ENCODE data around the gene KCNIP1. TPM values are rescaled to one million over a fixed set of nuclear protein-coding genes. Genes with fewer than 3 reads are reported as not detected.

KCNIP1 gene
- total RNA-seq, 1 experiment from 2014 or later, result not detected

GRCh38 chr5:170540271-170540670, 36.5 kb downstream of the KCNIP1 start:
- H3K27me3 ChIP-seq (ENCODE audit: low read length), result peaks cover 2% of the 10 kb centered on the region; the same call in 1 of the 2 replicates
- H3K4me1 ChIP-seq (ENCODE audit: insufficient read depth, low read length), result no peaks in the 10 kb centered on the region
- no peak for TF ChIP-seq EZH2phosphoT487 (IDR thresholded peaks at IDR 0.05; ENCODE audit: borderline replicate concordance, low read length)
- no peak for TF ChIP-seq CTCF (conservative IDR thresholded peaks at IDR 0.05; ENCODE audit: low read depth, low read length)
- no peak for TF ChIP-seq EZH2 (IDR thresholded peaks at IDR 0.05; ENCODE audit: low read length, unreplicated experiment)
- no peaks in the 10 kb centered on the region for H4K20me1 ChIP-seq (ENCODE audit: low read length)
- H3K27ac ChIP-seq (ENCODE audit: low read length), result no peak overlapping the region
- ATAC-seq (no peak), DNase-seq (no peak)
- CTCF ChIA-PET, result no interaction called here
- H3K79me2 ChIP-seq (ENCODE audit: low read length), result no peaks in the 10 kb centered on the region
- H3K9me2 ChIP-seq (replicated peaks; ENCODE audit: low read length), result no peaks in the 10 kb centered on the region
- no peak overlapping the region for H3K4me3 ChIP-seq (ENCODE audit: low read length)
- no peak overlapping the region for H3K9ac ChIP-seq (ENCODE audit: low read length)
- H3K36me3 ChIP-seq (ENCODE audit: low read depth, low read length), result no peaks in the 10 kb centered on the region
- H3F3A ChIP-seq (ENCODE audit: low read length, unreplicated experiment), result no peaks in the 10 kb centered on the region
- no TSS peak for BruUV-seq (replicated peaks)
- POLR2A ChIA-PET (ENCODE audit: unreplicated experiment), result no interaction called here
- intact Hi-C loops (cut with micrococcal nuclease), result no loop called here
- H3K4me2 ChIP-seq (ENCODE audit: low read length), result no peak overlapping the region
- no peaks in the 10 kb centered on the region for H3K9me3 ChIP-seq (ENCODE audit: low read length)
- H2AFZ ChIP-seq (ENCODE audit: low read length), result no peak overlapping the region

- no peak overlapping the region for H3K27ac ChIP-seq (ENCODE audit: low read length)
- no peaks in the 10 kb centered on the region for H4K20me1 ChIP-seq (ENCODE audit: low read length)
- intact Hi-C loops (cut with micrococcal nuclease), result no loop called here
- H3K36me3 ChIP-seq (ENCODE audit: low read depth, low read length), result no peaks in the 10 kb centered on the region
- ChIA-PET CTCF (no interaction called here), POLR2A (ENCODE audit: unreplicated experiment) (no interaction called here)
- H3F3A ChIP-seq (ENCODE audit: low read length, unreplicated experiment), result no peaks in the 10 kb centered on the region
- H3K4me3 ChIP-seq (ENCODE audit: low read length), result no peak overlapping the region
- ATAC-seq (no peak), DNase-seq (no peak)
- H3K4me2 ChIP-seq (ENCODE audit: low read length), result no peak overlapping the region
- 0 out of 2 replicates have a peak, but pooled peaks cover 4% of the 10 kb centered on the region for H3K9me3 ChIP-seq (ENCODE audit: low read length)
- H3K79me2 ChIP-seq (ENCODE audit: low read length), result no peaks in the 10 kb centered on the region
- no TSS peak for BruUV-seq (replicated peaks)
- TF ChIP-seq CTCF (conservative IDR thresholded peaks at IDR 0.05; ENCODE audit: low read depth, low read length) (no peak), EZH2 (IDR thresholded peaks at IDR 0.05; ENCODE audit: low read length, unreplicated experiment) (no peak), EZH2phosphoT487 (IDR thresholded peaks at IDR 0.05; ENCODE audit: borderline replicate concordance, low read length) (no peak)
- no peak overlapping the region for H2AFZ ChIP-seq (ENCODE audit: low read length)
- no peaks in the 10 kb centered on the region for H3K4me1 ChIP-seq (ENCODE audit: insufficient read depth, low read length)
- H3K9ac ChIP-seq (ENCODE audit: low read length), result no peak overlapping the region
- no peaks in the 10 kb centered on the region for H3K9me2 ChIP-seq (replicated peaks; ENCODE audit: low read length)
- peaks cover 12% of the 10 kb centered on the region; the same call in 1 of the 2 replicates for H3K27me3 ChIP-seq (ENCODE audit: low read length)
These were observed 37.4 kb downstream of the KCNIP1 start for GRCh38 chr5:170541146-170541769.

GRCh38 chr5:170542691-170543293, 39.0 kb downstream of the KCNIP1 start:
- no peaks in the 10 kb centered on the region for H3K79me2 ChIP-seq (ENCODE audit: low read length)
- no peak overlapping the region for H3K27ac ChIP-seq (ENCODE audit: low read length)
- no peaks in the 10 kb centered on the region for H3K36me3 ChIP-seq (ENCODE audit: low read depth, low read length)
- BruUV-seq (replicated peaks), result no TSS peak
- H3K9ac ChIP-seq (ENCODE audit: low read length), result no peak overlapping the region
- no peak for DNase-seq
- no peaks in the 10 kb centered on the region for H3K4me1 ChIP-seq (ENCODE audit: insufficient read depth, low read length)
- no peaks in the 10 kb centered on the region for H4K20me1 ChIP-seq (ENCODE audit: low read length)
- no peak for ATAC-seq
- intact Hi-C loops (cut with micrococcal nuclease), result no loop called here
- H3K27me3 ChIP-seq (ENCODE audit: low read length), result peaks cover 14% of the 10 kb centered on the region; the same call in 1 of the 2 replicates
- POLR2A ChIA-PET (ENCODE audit: unreplicated experiment), result no interaction called here
- H3K4me2 ChIP-seq (ENCODE audit: low read length), result no peak overlapping the region
- TF ChIP-seq EZH2 (IDR thresholded peaks at IDR 0.05; ENCODE audit: low read length, unreplicated experiment) (no peak), CTCF (conservative IDR thresholded peaks at IDR 0.05; ENCODE audit: low read depth, low read length) (no peak), EZH2phosphoT487 (IDR thresholded peaks at IDR 0.05; ENCODE audit: borderline replicate concordance, low read length) (no peak)
- H3K9me2 ChIP-seq (replicated peaks; ENCODE audit: low read length), result no peaks in the 10 kb centered on the region
- no peak overlapping the region for H3K4me3 ChIP-seq (ENCODE audit: low read length)
- H2AFZ ChIP-seq (ENCODE audit: low read length), result no peak overlapping the region
- CTCF ChIA-PET, result no interaction called here
- H3F3A ChIP-seq (ENCODE audit: low read length, unreplicated experiment), result no peaks in the 10 kb centered on the region
- 0 out of 2 replicates have a peak, but pooled peaks cover 4% of the 10 kb centered on the region for H3K9me3 ChIP-seq (ENCODE audit: low read length)

Measured in PC-3 (cell line).